ENCODE data around the gene ZC2HC1B.

DNA sequence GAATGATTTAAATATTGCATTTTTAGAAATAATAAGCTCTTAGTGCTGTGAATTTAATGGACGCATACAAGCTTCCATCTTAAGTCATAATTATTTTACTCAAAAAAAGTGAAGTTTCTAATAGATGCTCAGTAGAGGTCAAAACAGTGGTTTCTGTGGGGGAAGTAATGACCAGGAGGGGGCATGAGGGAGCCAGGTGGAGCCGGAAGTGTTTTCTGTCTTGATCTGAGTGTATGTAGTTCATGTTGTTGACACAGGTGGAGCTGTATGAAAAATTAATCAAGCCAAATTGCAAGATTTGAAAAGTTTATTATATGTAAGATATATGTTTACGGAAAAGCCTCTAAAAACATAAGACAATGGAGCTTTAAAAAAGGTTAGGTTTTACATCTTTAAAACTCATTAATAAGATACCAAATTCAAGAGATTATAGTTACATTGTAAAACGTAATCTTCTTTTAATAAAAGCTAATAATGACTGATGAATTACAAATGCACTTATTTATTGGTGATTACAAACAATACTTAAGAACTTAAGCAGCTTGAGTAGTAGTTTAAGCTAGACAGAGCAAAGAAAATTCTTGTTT, 75.8 kb downstream of the ZC2HC1B start:
- no peak for TF ChIP-seq POLR2A (IDR thresholded peaks at IDR 0.05)
- TF ChIP-seq, protein P1, sequence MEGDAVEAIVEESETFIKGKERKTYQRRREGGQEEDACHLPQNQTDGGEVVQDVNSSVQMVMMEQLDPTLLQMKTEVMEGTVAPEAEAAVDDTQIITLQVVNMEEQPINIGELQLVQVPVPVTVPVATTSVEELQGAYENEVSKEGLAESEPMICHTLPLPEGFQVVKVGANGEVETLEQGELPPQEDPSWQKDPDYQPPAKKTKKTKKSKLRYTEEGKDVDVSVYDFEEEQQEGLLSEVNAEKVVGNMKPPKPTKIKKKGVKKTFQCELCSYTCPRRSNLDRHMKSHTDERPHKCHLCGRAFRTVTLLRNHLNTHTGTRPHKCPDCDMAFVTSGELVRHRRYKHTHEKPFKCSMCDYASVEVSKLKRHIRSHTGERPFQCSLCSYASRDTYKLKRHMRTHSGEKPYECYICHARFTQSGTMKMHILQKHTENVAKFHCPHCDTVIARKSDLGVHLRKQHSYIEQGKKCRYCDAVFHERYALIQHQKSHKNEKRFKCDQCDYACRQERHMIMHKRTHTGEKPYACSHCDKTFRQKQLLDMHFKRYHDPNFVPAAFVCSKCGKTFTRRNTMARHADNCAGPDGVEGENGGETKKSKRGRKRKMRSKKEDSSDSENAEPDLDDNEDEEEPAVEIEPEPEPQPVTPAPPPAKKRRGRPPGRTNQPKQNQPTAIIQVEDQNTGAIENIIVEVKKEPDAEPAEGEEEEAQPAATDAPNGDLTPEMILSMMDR (IDR thresholded peaks at IDR 0.05) = no peak
